Measurements from ENCODE around the gene VEGFA.
"Not testable (repeated sequence)": the region's sequence is repeated elsewhere in the genome, so short reads cannot be mapped to it uniquely, and the experiment has no call there.

The VEGFA gene

GRCh38 chr6:43803055-43803782 lies 33.2 kb downstream of the VEGFA start:
- no peak for DNase-seq (ENCODE audit: low read depth)

- DNase-seq (ENCODE audit: low read depth) = no peak
Observed at GRCh38 chr6:43803783-43804549, 34.0 kb downstream of the VEGFA start.

- DNase-seq (ENCODE audit: low read depth) = no peak
Observed at GRCh38 chr6:43804550-43805223, 34.7 kb downstream of the VEGFA start.

GRCh38 chr6:43805699-43806042 lies 35.7 kb downstream of the VEGFA start:
- DNase-seq (ENCODE audit: low read depth) = no peak

GRCh38 chr6:43806043-43806757 lies 36.2 kb downstream of the VEGFA start:
- DNase-seq (ENCODE audit: low read depth) = no peak

- no peak for DNase-seq (ENCODE audit: low read depth)
Observed at GRCh38 chr6:43806758-43807227, 36.8 kb downstream of the VEGFA start.

- DNase-seq (ENCODE audit: low read depth) = no peak
Observed at GRCh38 chr6:43807228-43808061, 37.4 kb downstream of the VEGFA start.

- no peak for DNase-seq (ENCODE audit: low read depth)
Observed at GRCh38 chr6:43808412-43808811, 38.4 kb downstream of the VEGFA start.

GRCh38 chr6:43809417-43810305 lies 39.6 kb downstream of the VEGFA start:
- no peak for DNase-seq (ENCODE audit: low read depth)

GRCh38 chr6:43810965-43811732 lies 41.1 kb downstream of the VEGFA start:
- DNase-seq (ENCODE audit: low read depth) = no peak

GRCh38 chr6:43811733-43812099 lies 41.7 kb downstream of the VEGFA start:
- DNase-seq (ENCODE audit: low read depth) = no peak

GRCh38 chr6:43812850-43813578 lies 43.0 kb downstream of the VEGFA start:
- no peak for DNase-seq (ENCODE audit: low read depth)

GRCh38 chr6:43814111-43814510 lies 44.1 kb downstream of the VEGFA start:
- no peak for DNase-seq (ENCODE audit: low read depth)

GRCh38 chr6:43814865-43815264 lies 44.9 kb downstream of the VEGFA start:
- DNase-seq (ENCODE audit: low read depth) = no peak

- no peak for DNase-seq (ENCODE audit: low read depth)
Observed at GRCh38 chr6:43817192-43817591, 47.2 kb downstream of the VEGFA start.

GRCh38 chr6:43818973-43819372 lies 49.0 kb downstream of the VEGFA start:
- not testable (repeated sequence) for DNase-seq (ENCODE audit: low read depth)

GRCh38 chr6:43819958-43820357 lies 49.9 kb downstream of the VEGFA start:
- no peak for DNase-seq (ENCODE audit: low read depth)

- DNase-seq (ENCODE audit: low read depth) = no peak
Observed at GRCh38 chr6:43820486-43820885, 50.5 kb downstream of the VEGFA start.

All from activated gamma-delta T cell treated with anti-CD3 and anti-CD28 coated beads, Interleukin-2, amount 50 U/mL, for 16 hours (primary cell).